GM18870 (cell line): Measurements from ENCODE around the gene DLGAP1.
A peak's percentile ranks its signal among the peaks of the same experiment; 100 is the strongest.

Source experiments
- ATAC-seq: cut with Tn5 transposase; IDR thresholded peaks from one replicate; pipeline ENCODE4 v1.9.1; 2021; ENCODE audit warnings: moderate library complexity; ENCODE audit not compliant: unreplicated experiment

Gene DLGAP1

DNA sequence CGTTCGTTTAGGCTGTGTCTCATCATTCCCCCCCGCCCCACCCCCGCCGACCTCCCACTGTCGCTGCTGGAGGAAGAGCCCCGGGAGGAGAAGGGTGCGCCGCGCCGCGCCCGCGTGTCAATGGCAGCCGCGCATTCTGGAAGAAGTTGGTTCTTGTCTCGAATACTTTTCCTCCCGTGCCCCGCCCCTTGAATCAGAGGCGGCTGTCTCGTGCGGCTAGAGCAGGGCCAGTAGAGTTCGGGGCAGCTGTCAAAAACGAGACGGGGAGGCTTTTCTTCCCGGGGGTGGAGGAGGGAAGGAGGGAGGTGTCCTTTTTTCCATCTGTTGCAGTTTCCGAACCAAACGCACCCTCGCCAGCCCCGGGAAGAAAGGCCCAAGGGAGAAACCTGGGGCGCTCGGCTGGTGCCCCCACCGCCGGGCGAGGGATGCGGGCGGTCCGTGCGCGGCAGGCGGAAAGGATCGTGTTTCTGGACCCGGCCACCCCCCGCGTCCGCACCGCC is 1005.5 kb downstream of the DLGAP1 start:
- ATAC-seq: no peak

DNA sequence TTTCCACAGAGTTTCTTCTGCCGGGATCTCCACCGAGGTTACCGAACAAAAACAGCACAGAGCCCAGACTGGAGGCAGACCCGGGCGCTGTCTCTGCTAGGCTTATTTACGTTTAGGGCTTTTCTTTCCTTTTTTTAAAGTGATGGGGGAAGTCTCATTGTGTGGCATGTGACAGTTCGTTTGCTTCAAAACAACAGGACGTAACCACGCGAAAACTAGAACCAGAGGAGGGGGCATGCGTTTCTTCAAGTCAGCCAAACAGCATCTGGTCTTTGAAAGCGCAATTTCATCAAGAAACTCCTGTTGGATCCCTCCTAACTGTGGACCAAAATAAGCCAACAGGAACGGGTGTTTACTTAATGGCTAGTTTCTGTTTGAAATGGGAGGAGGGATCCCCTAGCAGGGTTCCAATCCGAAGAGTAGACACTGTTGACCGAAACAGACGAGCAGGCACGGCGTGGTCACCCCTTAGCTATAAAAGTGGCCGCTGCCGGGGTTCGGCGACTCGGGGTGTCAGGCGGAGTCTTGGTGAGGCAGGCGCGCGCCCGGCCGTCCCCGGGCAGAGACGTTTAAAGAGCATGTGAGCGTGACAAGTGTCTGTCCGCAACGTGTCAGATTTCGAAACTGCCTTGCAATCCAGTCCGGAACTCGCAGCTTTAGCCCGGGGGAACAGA is 1006.1 kb downstream of the DLGAP1 start:
- ATAC-seq: peak; percentile 40

DNA sequence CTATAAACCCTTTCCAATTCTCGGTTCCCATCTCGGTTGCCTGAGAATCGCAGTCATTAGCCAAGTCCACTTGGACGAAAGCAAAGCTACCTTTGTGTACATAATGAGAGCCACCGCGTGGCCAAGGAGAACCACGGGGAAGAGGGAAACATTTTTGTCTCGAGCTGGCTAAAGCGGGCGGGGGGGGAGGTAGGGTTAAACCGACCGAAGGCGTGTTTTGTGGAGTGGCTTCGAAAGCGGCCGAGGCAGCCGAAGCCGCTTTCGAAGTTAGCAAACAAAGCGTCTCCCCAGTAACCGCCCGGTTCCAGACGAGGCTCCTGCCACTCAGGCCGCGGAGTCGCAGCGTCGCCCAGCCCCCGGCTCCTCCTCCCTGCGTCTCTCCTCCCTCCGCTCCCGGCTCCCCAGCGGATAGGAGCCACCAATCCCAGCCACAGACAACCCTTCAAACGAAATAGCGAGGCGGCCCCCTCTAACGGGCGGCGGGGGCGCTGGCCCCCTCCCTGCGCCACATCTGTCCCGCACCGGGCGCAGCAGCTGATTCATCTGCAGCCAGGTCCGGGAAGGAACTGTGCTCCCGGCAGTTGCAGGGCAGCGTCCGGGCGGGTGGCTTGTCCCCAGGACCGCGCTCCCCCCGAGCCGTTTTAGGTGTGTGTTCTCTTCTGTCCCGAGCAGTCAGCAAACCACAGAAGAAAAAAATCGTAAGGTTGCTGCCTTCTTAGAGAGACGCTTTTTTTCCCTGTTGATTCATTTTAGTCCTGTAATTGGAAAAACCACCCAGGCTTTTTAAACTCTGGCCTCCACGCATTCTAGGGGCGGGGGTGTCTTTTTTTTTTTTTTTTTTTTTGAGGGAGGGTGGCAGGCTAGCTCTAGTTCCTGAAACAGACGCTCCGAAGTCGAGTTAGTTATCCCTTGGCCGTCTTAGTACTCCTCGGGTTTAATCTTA is 1006.9 kb downstream of the DLGAP1 start:
- peak; percentile 56 for ATAC-seq

DNA sequence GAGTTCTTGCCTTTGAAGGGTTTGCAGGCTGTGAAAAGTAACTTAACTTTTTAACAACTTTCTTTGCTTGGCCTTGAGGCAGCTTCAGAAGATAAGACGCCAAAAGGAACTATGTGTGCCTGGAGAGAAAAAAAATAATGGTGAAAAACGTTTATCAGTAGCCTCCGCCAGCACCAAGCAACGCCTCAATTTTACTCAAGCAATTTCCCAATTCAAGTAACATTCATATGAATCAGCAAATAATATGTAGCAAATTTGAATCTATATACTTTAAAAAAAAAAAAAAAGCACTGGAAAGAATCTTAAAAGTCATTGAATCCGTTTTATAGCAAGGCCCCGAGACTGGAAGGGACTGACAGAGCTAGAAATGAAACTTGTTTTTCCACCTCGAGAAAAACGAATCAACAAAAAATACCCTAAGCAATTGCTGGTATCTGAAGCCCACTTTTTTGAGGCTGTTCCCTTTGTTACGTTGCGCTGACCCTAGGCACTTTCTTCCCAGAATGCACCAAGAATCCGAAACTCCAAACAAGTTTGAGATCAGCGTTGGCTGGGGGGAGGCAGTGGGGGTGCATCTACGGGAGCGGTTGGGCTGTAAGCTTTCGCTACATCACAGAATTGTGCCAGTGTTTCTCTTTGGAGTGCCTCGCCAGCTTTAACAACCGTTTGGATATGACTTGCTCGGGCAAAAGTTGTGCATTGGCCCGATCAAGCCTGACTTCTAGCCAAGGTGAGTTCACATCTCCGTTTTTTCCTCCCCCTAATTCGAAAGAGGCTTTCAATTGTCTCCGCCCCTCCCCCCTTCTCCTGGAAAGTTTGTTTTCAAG is 1007.8 kb downstream of the DLGAP1 start:
- ATAC-seq: no peak
